Left lung (tissue), 10 donors: ENCODE measurements around the gene MRPL38. TPM values are rescaled to one million over a fixed set of nuclear protein-coding genes. Genes with fewer than 3 reads are reported as not detected.
A peak's percentile ranks its signal among the peaks of the same experiment; 100 is the strongest.

Source experiments
- ATAC-seq: fragments of 200-7000 bp; cut with Tn5 transposase; one replicate; pipeline ENCODE4 v1.9.1; 2020; ENCODE audit warnings: moderate library complexity
- DNase-seq, 4 donors: peaks; one replicate each; pipeline ENCODE4 v3.0.0-alpha.2; 2013 to 2020
- H3K27ac ChIP-seq, 2 donors: fragments of 200-600 bp; sonication (generic) in 1 of 2; one replicate each; pipeline versions ENCODE4 v1.5.0 to v1.8.0; 2020 to 2021
- H3K27me3 ChIP-seq, 2 donors: fragments of 200-600 bp; sonication (generic) in 1 of 2; one replicate each; pipeline versions ENCODE4 v1.5.0 to v1.8.0; 2020 to 2021
- H3K36me3 ChIP-seq, 2 donors: fragments of 200-600 bp; sonication (generic) in 1 of 2; one replicate each; pipeline versions ENCODE4 v1.5.0 to v1.8.0; 2020 to 2021
- H3K4me1 ChIP-seq, 2 donors: fragments of 200-600 bp; one replicate each; pipeline ENCODE4 v1.8.0; 2021
- H3K4me3 ChIP-seq, 2 donors: fragments of 200-600 bp; sonication (generic) in 1 of 2; one replicate each; pipeline versions ENCODE4 v1.5.0 to v1.8.0; 2020 to 2021; ENCODE audit warnings: mild to moderate bottlenecking in 1 of 2
- H3K9me3 ChIP-seq, 2 donors: fragments of 200-600 bp; sonication (generic) in 1 of 2; one replicate each; pipeline versions ENCODE4 v1.5.0 to v1.8.0; 2020 to 2021
- CTCF ChIP-seq, 2 donors: fragments of 200-600 bp; sonication (generic) in 1 of 2; IDR thresholded peaks; one replicate each; pipeline versions ENCODE4 v1.5.0 to v1.8.0; 2021; ENCODE audit warnings: antibody characterized with exemption in 2 of 2
- intact Hi-C, 2 donors: fragments of 100-400 bp; cut with DNase I; formaldehyde crosslinking; loops; one replicate each; pipeline versions ENCODE4 v1.11.2 to v1.14.2; 2022
- polyA plus RNA-seq, 6 donors: library from polyadenylated mRNA; unstranded; fragments of 120-200 nt; gene quantifications; one replicate each; pipeline ENCODE4 v1.2.1, GENCODE V29; 2013; ENCODE audit not compliant: insufficient read length in 6 of 6
- total RNA-seq, 2 donors: library from RNA; stranded (reverse); fragmentation: NEBNext Ultra II Directional; extraction: Animal tissue kit (Norgen Biotek cat#: 25700); gene quantifications; one replicate each; pipeline ENCODE4 v1.2.1, GENCODE V29; 2021
- donor health status: DM: no; HTN: yes; CAD: no.
- donor health status: DM: no; HTN: no; CAD: no.

The MRPL38 gene
- total and polyA plus RNA-seq, 8 donors: 61.1 to 86.4 (median 77.0) TPM

GRCh38 chr17:75909051-75909811 lies 4.5 kb upstream of the MRPL38 start:
- no peak for ATAC-seq
- H3K4me1 ChIP-seq: peaks cover 11 to 25% of the 10 kb centered on the region in 2 donors
- DNase-seq: peak in 2 of 4 donors; percentile 30 to 87
- peak overlapping the region in 1 of 2 donors; percentile 45 for H3K27ac ChIP-seq
- H3K27me3 ChIP-seq: no peaks in the 10 kb centered on the region
- H3K9me3 ChIP-seq: no peaks in the 10 kb centered on the region
- no peak overlapping the region for H3K4me3 ChIP-seq
- no peak for TF ChIP-seq CTCF (IDR thresholded peaks at IDR 0.05)
- intact Hi-C loops: loop anchor here in 1 of 2 donors (5.0 kb wide), 1 partner anchor 93 kb away; the partner anchor contains the start of gene CDK3
- H3K36me3 ChIP-seq: peaks cover 0 to 7% of the 10 kb centered on the region in 2 donors

DNA sequence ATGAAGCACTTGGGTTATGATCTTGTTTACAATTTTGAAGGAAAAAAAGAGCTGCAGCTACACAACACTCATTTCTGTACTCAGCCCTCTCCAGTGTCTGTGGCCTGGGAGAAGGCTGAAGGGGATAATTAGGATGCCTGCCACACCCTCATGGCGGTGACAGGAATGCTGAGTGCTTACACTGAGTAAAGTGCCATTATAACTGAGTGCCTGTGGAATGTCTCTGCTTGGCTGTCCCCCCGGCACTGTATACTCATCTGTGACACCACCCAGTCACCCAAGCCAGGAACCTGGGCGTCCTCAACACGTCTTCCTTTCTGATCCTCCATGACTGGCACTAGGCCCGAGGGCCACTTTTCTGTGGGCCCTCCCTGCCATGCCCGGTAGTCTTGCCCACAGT lies 3.5 kb upstream of the MRPL38 start:
- Histone ChIP-seq H3K36me3 (no peaks in the 10 kb centered on the region), H3K4me1 (peaks cover 17 to 35% of the 10 kb centered on the region in 2 donors), H3K4me3 (no peak overlapping the region), H3K27me3 (no peaks in the 10 kb centered on the region), H3K9me3 (no peaks in the 10 kb centered on the region), H3K27ac (peak overlapping the region in 1 of 2 donors; percentile 45)
- peak in 2 of 4 donors; percentile 55 to 82 for DNase-seq
- intact Hi-C loops: loop anchor here in 1 of 2 donors (5.0 kb wide), 1 partner anchor 94 kb away; the partner anchor contains the start of gene CDK3
- ATAC-seq: peak; percentile 50
- TF ChIP-seq CTCF (IDR thresholded peaks at IDR 0.05): no peak

GRCh38 chr17:75906143-75906884 lies 1.6 kb upstream of the MRPL38 start:
- no peak overlapping the region for H3K4me3 ChIP-seq
- peak in 1 of 4 donors; percentile 58 for DNase-seq
- no peak for TF ChIP-seq CTCF (IDR thresholded peaks at IDR 0.05)
- H3K4me1 ChIP-seq: peaks cover 17 to 41% of the 10 kb centered on the region in 2 donors
- H3K27ac ChIP-seq: peak overlapping the region; percentile 21 to 31
- H3K27me3 ChIP-seq: no peaks in the 10 kb centered on the region
- intact Hi-C loops: loop anchor here in 1 of 2 donors (5.0 kb wide), 1 partner anchor 96 kb away; the partner anchor contains the start of gene CDK3
- no peaks in the 10 kb centered on the region for H3K9me3 ChIP-seq
- peaks cover 0 to 17% of the 10 kb centered on the region in 2 donors for H3K36me3 ChIP-seq
- ATAC-seq: no peak

DNA sequence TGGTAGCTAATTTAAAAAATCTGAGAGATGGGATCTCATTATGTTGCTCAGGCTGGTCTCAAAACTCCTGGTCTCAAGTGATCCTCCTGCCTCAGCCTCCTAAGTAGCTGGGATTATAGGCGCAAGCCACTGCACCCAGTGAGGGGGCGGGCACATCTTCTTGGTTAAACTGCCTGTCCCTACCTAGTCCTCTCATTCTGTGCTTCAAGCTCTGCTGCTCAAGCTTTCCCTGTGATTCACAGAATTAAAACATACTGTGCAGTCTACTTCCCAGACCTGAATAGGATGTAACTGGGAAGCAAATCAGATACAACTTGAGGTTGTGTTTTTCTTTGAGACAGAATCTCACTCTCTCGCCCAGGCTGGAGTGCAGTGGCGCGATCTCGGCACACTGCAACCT lies 2.3 kb downstream of the MRPL38 start:
- Histone ChIP-seq H3K36me3 (peaks cover 0 to 52% of the 10 kb centered on the region in 2 donors), H3K4me3 (no peak overlapping the region), H3K27me3 (no peaks in the 10 kb centered on the region), H3K9me3 (no peaks in the 10 kb centered on the region), H3K27ac (no peak overlapping the region), H3K4me1 (peaks cover 11 to 29% of the 10 kb centered on the region in 2 donors)
- no peak for TF ChIP-seq CTCF (IDR thresholded peaks at IDR 0.05)
- DNase-seq (no peak), ATAC-seq (no peak)
- intact Hi-C loops: no loop called here

DNA sequence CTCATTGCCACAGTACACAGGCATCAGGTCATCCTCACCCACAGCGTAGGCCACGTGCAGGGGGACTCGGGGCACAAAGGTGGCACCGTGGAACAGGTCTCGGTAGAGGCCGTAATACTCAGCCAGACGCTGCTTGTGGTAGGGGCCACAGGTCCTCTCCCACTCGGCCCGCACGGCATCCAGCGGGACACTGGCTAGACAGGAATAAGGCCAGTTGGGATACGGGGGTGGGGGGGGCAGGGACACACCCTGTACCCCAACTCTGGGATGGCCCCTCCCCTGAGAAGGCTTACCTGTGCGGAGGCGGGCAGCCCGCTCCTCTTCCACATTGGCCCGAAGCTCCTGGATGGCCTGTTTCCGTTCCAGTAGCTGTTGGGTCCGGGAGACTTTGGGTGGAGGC lies 3.0 kb downstream of the MRPL38 start:
- TF ChIP-seq CTCF (IDR thresholded peaks at IDR 0.05): no peak
- Histone ChIP-seq H3K4me1 (peaks cover 15 to 35% of the 10 kb centered on the region in 2 donors), H3K9me3 (no peaks in the 10 kb centered on the region), H3K36me3 (peaks cover 0 to 52% of the 10 kb centered on the region in 2 donors), H3K27me3 (no peaks in the 10 kb centered on the region), H3K4me3 (no peak overlapping the region), H3K27ac (no peak overlapping the region)
- intact Hi-C loops: no loop called here
- DNase-seq (no peak), ATAC-seq (no peak)
